ENCODE results near the gene OR4E1.

The OR4E1 gene

GRCh38 chr14:21672116-21672515 lies 1.5 kb downstream of the OR4E1 start:
- no peak for TF ChIP-seq CTCF (IDR thresholded peaks at IDR 0.05)

GRCh38 chr14:21671371-21671770 lies 2.2 kb downstream of the OR4E1 start:
- TF ChIP-seq CTCF (IDR thresholded peaks at IDR 0.05), result no peak

GRCh38 chr14:21669284-21669683 lies 4.3 kb downstream of the OR4E1 start:
- no peak for TF ChIP-seq CTCF (IDR thresholded peaks at IDR 0.05)

- no peak for TF ChIP-seq CTCF (IDR thresholded peaks at IDR 0.05)
Observed at GRCh38 chr14:21668377-21668776, 5.2 kb downstream of the OR4E1 start.

- TF ChIP-seq CTCF (IDR thresholded peaks at IDR 0.05), result no peak
Observed at GRCh38 chr14:21656980-21657379, 16.6 kb downstream of the OR4E1 start.

GRCh38 chr14:21654215-21654614 lies 19.4 kb downstream of the OR4E1 start:
- no peak for TF ChIP-seq CTCF (IDR thresholded peaks at IDR 0.05)

GRCh38 chr14:21653331-21653885 lies 20.2 kb downstream of the OR4E1 start, which contains the start of gene OR4E2:
Gene OR4E2, plus strand, starts transcription at chr14:21653835. Its CDS starts 11,248 bp downstream, at chr14:21665083.
- no peak for TF ChIP-seq CTCF (IDR thresholded peaks at IDR 0.05)
